IMR-90 (cell line): Measurements from ENCODE around the gene XPNPEP2. TPM values are rescaled to one million over a fixed set of nuclear protein-coding genes. Genes with fewer than 3 reads are reported as not detected.

Experiments
- ATAC-seq: fragments of 200-7000 bp; cut with Tn5 transposase; 2 replicates; pipeline ENCODE4 v1.9.1; 2020; ENCODE audit warnings: low read depth, mild to moderate bottlenecking, moderate library complexity
- BruUV-seq: library from RNA; stranded (reverse); fragments of 400-500 nt; replicated peaks from 2 replicates; lab custom pipeline; 2021; lab: Mats Ljungman, UMichigan
- CTCF ChIA-PET: fragments of 300-600 bp; formaldehyde crosslinking; extraction: SDS; loops from one replicate; lab custom pipeline; 2021; ENCODE audit warnings: antibody characterized with exemption; lab: Yijun Ruan, JAX
- POLR2A ChIA-PET: fragments of 300-600 bp; sonication (Branson Sonifier 250); formaldehyde crosslinking; loops from one replicate; lab custom pipeline; 2022; ENCODE audit warnings: antibody characterized with exemption; ENCODE audit not compliant: unreplicated experiment; lab: Charles Lee
- DNase-seq: peaks from one replicate; pipeline ENCODE4 v3.0.0; 2013
- H2AFZ ChIP-seq: replicated peaks from 2 replicates; pipeline ENCODE3; 2013; ENCODE audit warnings: low read length, mild to moderate bottlenecking; ENCODE audit not compliant: poor library complexity
- H2AK5ac ChIP-seq: 2 replicates; pipeline ENCODE4 v1.6.1; 2013; ENCODE audit warnings: low read depth, low read length, inconsistent platforms
- H2AK9ac ChIP-seq: replicated peaks from 2 replicates; pipeline ENCODE3; 2013; ENCODE audit warnings: mild to moderate bottlenecking, low read depth, low read length, moderate library complexity; ENCODE audit not compliant: poor library complexity
- H2BK120ac ChIP-seq: 2 replicates; pipeline ENCODE4 v1.6.1; 2013; ENCODE audit warnings: low read depth, low read length, inconsistent platforms
- H2BK15ac ChIP-seq: 3 replicates; pipeline ENCODE4 v1.6.1; 2013; ENCODE audit warnings: low read depth, low read length, inconsistent platforms
- H2BK20ac ChIP-seq: 2 replicates; pipeline ENCODE4 v1.6.1; 2013; ENCODE audit warnings: low read depth, mild to moderate bottlenecking, inconsistent platforms, low read length, moderate library complexity
- H2BK5ac ChIP-seq: 2 replicates; pipeline ENCODE4 v1.6.1; 2013; ENCODE audit warnings: mild to moderate bottlenecking, low read depth, low read length, inconsistent platforms; ENCODE audit not compliant: poor library complexity, severe bottlenecking
- H3K14ac ChIP-seq: replicated peaks from 2 replicates; pipeline ENCODE4 v1.6.1; 2013; ENCODE audit warnings: low read depth, low read length, inconsistent platforms
- H3K18ac ChIP-seq: 2 replicates; pipeline ENCODE4 v1.6.1; 2013; ENCODE audit warnings: low read depth, low read length, control low read depth
- H3K23ac ChIP-seq: 2 replicates; pipeline ENCODE4 v1.6.1; 2013; ENCODE audit warnings: low read depth, low read length, inconsistent platforms
- H3K27ac ChIP-seq: 2 replicates; pipeline ENCODE4 v1.5.1; 2013; ENCODE audit warnings: mild to moderate bottlenecking, control low read depth, low read length; ENCODE audit not compliant: insufficient read depth
- H3K27me3 ChIP-seq: 2 replicates; pipeline ENCODE4 v1.6.1; 2013; ENCODE audit warnings: low read length; ENCODE audit not compliant: control insufficient read depth, insufficient read depth
- H3K36me3 ChIP-seq: 2 replicates; pipeline ENCODE4 v1.6.1; 2013; ENCODE audit warnings: low read length, mixed read lengths; ENCODE audit not compliant: control insufficient read depth, insufficient read depth
- H3K4ac ChIP-seq: 2 replicates; pipeline ENCODE4 v1.6.1; 2013; ENCODE audit warnings: low read depth, low read length, inconsistent platforms
- H3K4me1 ChIP-seq: 2 replicates; pipeline ENCODE4 v1.6.1; 2013; ENCODE audit warnings: low read length, mixed read lengths; ENCODE audit not compliant: control insufficient read depth, insufficient read depth
- H3K4me2 ChIP-seq: 2 replicates; pipeline ENCODE4 v1.6.1; 2013; ENCODE audit warnings: low read depth, mild to moderate bottlenecking, control low read depth, low read length, moderate library complexity
- H3K4me3 ChIP-seq: 2 replicates; pipeline ENCODE4 v1.5.1; 2013; ENCODE audit warnings: low read depth, mild to moderate bottlenecking, control low read depth, low read length, moderate library complexity; ENCODE audit not compliant: insufficient read depth
- H3K56ac ChIP-seq: 2 replicates; pipeline ENCODE4 v1.6.1; 2013; ENCODE audit warnings: low read length, inconsistent platforms; ENCODE audit not compliant: insufficient read depth; ENCODE audit errors: extremely low read depth
- H3K79me1 ChIP-seq, 2 experiments: 2 replicates each; pipeline ENCODE4 v1.6.1; 2013; ENCODE audit warnings: low read length in 2 of 2, inconsistent platforms in 1 of 2, low read depth in 1 of 2
- H3K9ac ChIP-seq: 2 replicates; pipeline ENCODE4 v1.6.1; 2013; ENCODE audit warnings: low read depth, low read length, control low read depth
- H3K9me1 ChIP-seq: 2 replicates; pipeline ENCODE4 v1.6.1; 2013; ENCODE audit warnings: low read length, inconsistent platforms; ENCODE audit not compliant: insufficient read depth
- H3K9me3 ChIP-seq: 2 replicates; pipeline ENCODE4 v1.6.1; 2013; ENCODE audit warnings: low read length; ENCODE audit not compliant: control insufficient read depth, insufficient read depth
- H4K20me1 ChIP-seq: 2 replicates; pipeline ENCODE4 v1.6.1; 2013; ENCODE audit warnings: low read length, inconsistent platforms; ENCODE audit not compliant: insufficient read depth
- H4K5ac ChIP-seq: 2 replicates; pipeline ENCODE4 v1.6.1; 2013; ENCODE audit warnings: mild to moderate bottlenecking, low read depth, low read length, control low read depth
- H4K8ac ChIP-seq, 2 experiments: 2 replicates each; pipeline ENCODE4 v1.6.1; 2013; ENCODE audit warnings: low read depth in 2 of 2, low read length in 2 of 2, control low read depth in 1 of 2, inconsistent platforms in 1 of 2
- H4K91ac ChIP-seq: 2 replicates; pipeline ENCODE4 v1.6.1; 2013; ENCODE audit warnings: low read depth, low read length, inconsistent platforms; ENCODE audit not compliant: insufficient read depth
- BHLHE40 ChIP-seq: fragments of 150-350 bp; IDR thresholded peaks from 2 replicates; pipeline ENCODE4 v1.6.1; 2016; ENCODE audit warnings: mild to moderate bottlenecking, low read depth, low read length
- CEBPB ChIP-seq: IDR thresholded peaks from 2 replicates; pipeline ENCODE4 v1.6.1; 2012; ENCODE audit warnings: low read depth, low read length, improper control_type of control experiment
- CHD1 ChIP-seq: IDR thresholded peaks from 2 replicates; pipeline ENCODE4 v1.6.1; 2012; ENCODE audit warnings: low read depth, low read length, improper control_type of control experiment
- FOS ChIP-seq: fragments of 150-350 bp; IDR thresholded peaks from 2 replicates; pipeline ENCODE4 v1.6.1; 2016; ENCODE audit warnings: low read depth, low read length
- MAFK ChIP-seq: IDR thresholded peaks from 2 replicates; pipeline ENCODE4 v1.6.1; 2012; ENCODE audit warnings: low read depth, low read length, improper control_type of control experiment
- MAZ ChIP-seq: IDR thresholded peaks from 2 replicates; pipeline ENCODE4 v1.6.1; 2012; ENCODE audit warnings: low read depth, mild to moderate bottlenecking, low read length, improper control_type of control experiment, moderate library complexity, borderline replicate concordance
- MXI1 ChIP-seq: IDR thresholded peaks from 2 replicates; pipeline ENCODE4 v1.6.1; 2012; ENCODE audit warnings: low read depth, mild to moderate bottlenecking, low read length, moderate library complexity, borderline replicate concordance
- NFE2L2 ChIP-seq: fragments of 150-350 bp; IDR thresholded peaks from 2 replicates; pipeline ENCODE4 v1.6.1; 2016; ENCODE audit warnings: low read depth, mild to moderate bottlenecking, low read length
- POLR2A ChIP-seq: IDR thresholded peaks from 2 replicates; pipeline ENCODE4 v1.6.1; 2012; ENCODE audit warnings: mild to moderate bottlenecking, low read depth, low read length
- RAD21 ChIP-seq: IDR thresholded peaks from 2 replicates; pipeline ENCODE4 v1.6.1; 2012; ENCODE audit warnings: low read length, improper control_type of control experiment
- RCOR1 ChIP-seq: IDR thresholded peaks from 2 replicates; pipeline ENCODE4 v1.6.1; 2012; ENCODE audit warnings: mild to moderate bottlenecking, low read length, improper control_type of control experiment; ENCODE audit not compliant: insufficient replicate concordance
- RFX5 ChIP-seq: IDR thresholded peaks from 2 replicates; pipeline ENCODE4 v1.8.0; 2012; ENCODE audit warnings: low read depth, mild to moderate bottlenecking, low read length, moderate library complexity
- SMC3 ChIP-seq: fragments of 150-350 bp; IDR thresholded peaks from 2 replicates; pipeline ENCODE4 v1.6.1; 2016; ENCODE audit warnings: low read depth, mild to moderate bottlenecking, antibody characterized with exemption, low read length, moderate library complexity
- WGBS, 2 experiments: methylation state at CpG; one replicate each; pipeline versions ENCODE4 v1.1.5 to v1.1.7; 2013; ENCODE audit warnings: missing lambda C conversion rate in 2 of 2; ENCODE audit not compliant: insufficient read length in 1 of 2; ENCODE audit errors: extremely low coverage in 2 of 2; 5-methylcytosine and 5-hydroxymethylcytosine counted together
- dilution Hi-C: fragments of 300-500 bp; cut with HindIII; formaldehyde crosslinking; loops from one replicate; pipeline ENCODE4 v1.14.3; 2018; ENCODE audit warnings: low sequenced_read_pairs; ENCODE audit not compliant: unreplicated experiment
- in situ Hi-C: fragments of 300-500 bp; cut with MboI; formaldehyde crosslinking; loops from 3 replicates; pipeline ENCODE4 v1.14.3; 2019; ENCODE audit warnings: low sequenced_read_pairs, inconsistent platforms, mixed read lengths
- intact Hi-C: fragments of 100-400 bp; cut with micrococcal nuclease; formaldehyde crosslinking; loops from 2 replicates; pipeline ENCODE4 v1.10.0; 2022
- polyA plus RNA-seq, 3 experiments: library from polyadenylated mRNA; depleted of rRNA; stranded (reverse); fragments of >200 nt; gene quantifications; 2 replicates each; pipeline ENCODE4 v1.2.3, GENCODE V29; 2012; ENCODE audit warnings: low replicate concordance in 1 of 3
- total RNA-seq: library from RNA; depleted of rRNA; stranded (reverse); fragments of >200 nt; gene quantifications from 2 replicates; pipeline ENCODE4 v1.2.3, GENCODE V29; 2012
- TF ChIP-seq, protein P1 (sequence below): conservative IDR thresholded peaks from 2 replicates; pipeline ENCODE4 v1.5.1; 2012; ENCODE audit warnings: mild to moderate bottlenecking, low read depth, low read length, improper control_type of control experiment
- TF ChIP-seq, protein P2 (sequence below): fragments of 150-350 bp; IDR thresholded peaks from 2 replicates; pipeline ENCODE4 v1.6.1; 2017; ENCODE audit warnings: mild to moderate bottlenecking, antibody characterized with exemption, low read length, low read depth
- TF ChIP-seq, protein P3 (sequence below): fragments of 150-350 bp; IDR thresholded peaks from 2 replicates; pipeline ENCODE4 v1.6.1; 2016; ENCODE audit warnings: low read depth, mild to moderate bottlenecking, low read length, moderate library complexity, borderline replicate concordance

XPNPEP2 gene
- total and polyA plus RNA-seq, 2 of the 4 experiments (the other 2 are of a cell fraction): under 0.01 to 0.07 TPM

DNA sequence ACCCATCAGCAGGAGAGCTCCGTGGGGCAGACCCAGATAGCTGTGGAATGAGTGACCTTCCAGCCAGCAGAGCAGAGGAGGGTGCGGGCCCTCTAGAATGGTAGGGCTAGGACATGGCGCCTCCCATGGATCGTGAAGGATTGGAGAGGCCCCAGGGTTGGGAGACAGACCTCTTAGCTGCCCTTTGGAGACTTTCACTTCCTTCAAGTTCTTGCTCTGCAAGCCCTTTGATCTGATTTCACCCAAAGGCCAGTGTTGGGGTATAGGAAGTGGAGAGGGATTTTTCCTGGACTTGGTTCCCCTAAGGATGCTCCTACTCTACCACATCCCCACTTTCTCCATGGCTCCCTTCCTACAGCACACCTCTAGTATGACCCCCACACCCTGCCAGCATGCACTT, 43.9 kb downstream of the XPNPEP2 start:
- Histone ChIP-seq H3K27me3 (peaks cover 21% of the 10 kb centered on the region), H3K27ac (no peak overlapping the region), H3K9me3 (peaks cover 3% of the 10 kb centered on the region; the same call in 1 of the 2 replicates), H3K36me3 (no peaks in the 10 kb centered on the region), H4K5ac (no peak overlapping the region), H4K91ac (no peak overlapping the region), H3K56ac (no peak overlapping the region), H2AK5ac (no peak overlapping the region), H2AK9ac (no peak overlapping the region), H3K9me1 (no peaks in the 10 kb centered on the region), H3K4ac (no peak overlapping the region), H2BK15ac (no peak overlapping the region), H3K23ac (no peak overlapping the region), H2AFZ (no peak overlapping the region), H3K18ac (no peak overlapping the region), H3K9ac (no peak overlapping the region), H3K79me1 (no peaks in the 10 kb centered on the region), H2BK5ac (no peak overlapping the region), H3K14ac (no peak overlapping the region), H4K8ac (no peak overlapping the region), H3K4me2 (no peak overlapping the region), H3K4me3 (no peak overlapping the region), H2BK20ac (no peak overlapping the region), H3K4me1 (no peaks in the 10 kb centered on the region), H2BK120ac (no peak overlapping the region), H4K20me1 (no peaks in the 10 kb centered on the region; the same call in 1 of the 2 replicates)
- intact Hi-C loops: no loop called here
- ChIA-PET CTCF (no interaction called here), POLR2A (no interaction called here)
- dilution Hi-C loops: no loop called here
- DNase-seq (no peak), ATAC-seq (no peak)
- BruUV-seq: no TSS peak
- WGBS, 2 experiments: no CpG with 5 or more reads among the region's 4 CpGs
- in situ Hi-C loops: no loop called here
- no peak for TF ChIP-seq RCOR1
- TF ChIP-seq MAFK: no peak
- TF ChIP-seq SMC3: no peak
- no peak for TF ChIP-seq MAZ
- TF ChIP-seq RAD21: no peak
- no peak for TF ChIP-seq RFX5
- TF ChIP-seq NFE2L2: no peak
- TF ChIP-seq CHD1: no peak
- TF ChIP-seq, protein P1, sequence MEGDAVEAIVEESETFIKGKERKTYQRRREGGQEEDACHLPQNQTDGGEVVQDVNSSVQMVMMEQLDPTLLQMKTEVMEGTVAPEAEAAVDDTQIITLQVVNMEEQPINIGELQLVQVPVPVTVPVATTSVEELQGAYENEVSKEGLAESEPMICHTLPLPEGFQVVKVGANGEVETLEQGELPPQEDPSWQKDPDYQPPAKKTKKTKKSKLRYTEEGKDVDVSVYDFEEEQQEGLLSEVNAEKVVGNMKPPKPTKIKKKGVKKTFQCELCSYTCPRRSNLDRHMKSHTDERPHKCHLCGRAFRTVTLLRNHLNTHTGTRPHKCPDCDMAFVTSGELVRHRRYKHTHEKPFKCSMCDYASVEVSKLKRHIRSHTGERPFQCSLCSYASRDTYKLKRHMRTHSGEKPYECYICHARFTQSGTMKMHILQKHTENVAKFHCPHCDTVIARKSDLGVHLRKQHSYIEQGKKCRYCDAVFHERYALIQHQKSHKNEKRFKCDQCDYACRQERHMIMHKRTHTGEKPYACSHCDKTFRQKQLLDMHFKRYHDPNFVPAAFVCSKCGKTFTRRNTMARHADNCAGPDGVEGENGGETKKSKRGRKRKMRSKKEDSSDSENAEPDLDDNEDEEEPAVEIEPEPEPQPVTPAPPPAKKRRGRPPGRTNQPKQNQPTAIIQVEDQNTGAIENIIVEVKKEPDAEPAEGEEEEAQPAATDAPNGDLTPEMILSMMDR: no peak
- TF ChIP-seq, protein P2, sequence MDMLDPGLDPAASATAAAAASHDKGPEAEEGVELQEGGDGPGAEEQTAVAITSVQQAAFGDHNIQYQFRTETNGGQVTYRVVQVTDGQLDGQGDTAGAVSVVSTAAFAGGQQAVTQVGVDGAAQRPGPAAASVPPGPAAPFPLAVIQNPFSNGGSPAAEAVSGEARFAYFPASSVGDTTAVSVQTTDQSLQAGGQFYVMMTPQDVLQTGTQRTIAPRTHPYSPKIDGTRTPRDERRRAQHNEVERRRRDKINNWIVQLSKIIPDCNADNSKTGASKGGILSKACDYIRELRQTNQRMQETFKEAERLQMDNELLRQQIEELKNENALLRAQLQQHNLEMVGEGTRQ: no peak
- TF ChIP-seq BHLHE40: no peak
- TF ChIP-seq MXI1: no peak
- TF ChIP-seq, protein P3, sequence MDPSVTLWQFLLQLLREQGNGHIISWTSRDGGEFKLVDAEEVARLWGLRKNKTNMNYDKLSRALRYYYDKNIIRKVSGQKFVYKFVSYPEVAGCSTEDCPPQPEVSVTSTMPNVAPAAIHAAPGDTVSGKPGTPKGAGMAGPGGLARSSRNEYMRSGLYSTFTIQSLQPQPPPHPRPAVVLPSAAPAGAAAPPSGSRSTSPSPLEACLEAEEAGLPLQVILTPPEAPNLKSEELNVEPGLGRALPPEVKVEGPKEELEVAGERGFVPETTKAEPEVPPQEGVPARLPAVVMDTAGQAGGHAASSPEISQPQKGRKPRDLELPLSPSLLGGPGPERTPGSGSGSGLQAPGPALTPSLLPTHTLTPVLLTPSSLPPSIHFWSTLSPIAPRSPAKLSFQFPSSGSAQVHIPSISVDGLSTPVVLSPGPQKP: no peak
- TF ChIP-seq POLR2A: no peak
- TF ChIP-seq FOS: no peak
- no peak for TF ChIP-seq CEBPB
